ENCODE data around the gene NPFFR1.

DNA sequence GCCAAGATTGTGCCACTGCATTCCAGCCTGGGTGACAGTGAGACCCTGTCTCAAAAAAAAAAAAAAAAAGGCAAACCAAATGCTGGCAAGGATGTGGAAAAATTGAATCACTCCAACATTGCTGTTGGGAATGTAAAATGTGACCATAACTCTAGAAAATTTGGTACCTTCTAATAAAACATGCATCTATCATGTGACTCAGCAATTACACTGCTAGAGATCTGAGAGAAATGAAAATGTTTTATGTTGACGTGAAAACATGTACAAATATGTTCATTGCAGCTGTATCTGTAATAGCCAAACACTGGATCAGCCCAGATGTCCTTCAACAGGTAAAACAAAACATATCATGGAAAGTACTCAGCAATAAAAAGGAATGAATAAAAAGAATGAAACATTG is 82.7 kb downstream of the NPFFR1 start:
- TF ChIP-seq HOXD13 (CRISPR knock-in tag; IDR thresholded peaks at IDR 0.05; ENCODE audit: borderline replicate concordance), result no peak
- TF ChIP-seq ZNF621 (tag by site-specific recombination; IDR thresholded peaks at IDR 0.05), result no peak
- TF ChIP-seq, protein P1, sequence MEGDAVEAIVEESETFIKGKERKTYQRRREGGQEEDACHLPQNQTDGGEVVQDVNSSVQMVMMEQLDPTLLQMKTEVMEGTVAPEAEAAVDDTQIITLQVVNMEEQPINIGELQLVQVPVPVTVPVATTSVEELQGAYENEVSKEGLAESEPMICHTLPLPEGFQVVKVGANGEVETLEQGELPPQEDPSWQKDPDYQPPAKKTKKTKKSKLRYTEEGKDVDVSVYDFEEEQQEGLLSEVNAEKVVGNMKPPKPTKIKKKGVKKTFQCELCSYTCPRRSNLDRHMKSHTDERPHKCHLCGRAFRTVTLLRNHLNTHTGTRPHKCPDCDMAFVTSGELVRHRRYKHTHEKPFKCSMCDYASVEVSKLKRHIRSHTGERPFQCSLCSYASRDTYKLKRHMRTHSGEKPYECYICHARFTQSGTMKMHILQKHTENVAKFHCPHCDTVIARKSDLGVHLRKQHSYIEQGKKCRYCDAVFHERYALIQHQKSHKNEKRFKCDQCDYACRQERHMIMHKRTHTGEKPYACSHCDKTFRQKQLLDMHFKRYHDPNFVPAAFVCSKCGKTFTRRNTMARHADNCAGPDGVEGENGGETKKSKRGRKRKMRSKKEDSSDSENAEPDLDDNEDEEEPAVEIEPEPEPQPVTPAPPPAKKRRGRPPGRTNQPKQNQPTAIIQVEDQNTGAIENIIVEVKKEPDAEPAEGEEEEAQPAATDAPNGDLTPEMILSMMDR (tag by site-specific recombination; IDR thresholded peaks at IDR 0.05), result no peak
- TF ChIP-seq, protein P2, sequence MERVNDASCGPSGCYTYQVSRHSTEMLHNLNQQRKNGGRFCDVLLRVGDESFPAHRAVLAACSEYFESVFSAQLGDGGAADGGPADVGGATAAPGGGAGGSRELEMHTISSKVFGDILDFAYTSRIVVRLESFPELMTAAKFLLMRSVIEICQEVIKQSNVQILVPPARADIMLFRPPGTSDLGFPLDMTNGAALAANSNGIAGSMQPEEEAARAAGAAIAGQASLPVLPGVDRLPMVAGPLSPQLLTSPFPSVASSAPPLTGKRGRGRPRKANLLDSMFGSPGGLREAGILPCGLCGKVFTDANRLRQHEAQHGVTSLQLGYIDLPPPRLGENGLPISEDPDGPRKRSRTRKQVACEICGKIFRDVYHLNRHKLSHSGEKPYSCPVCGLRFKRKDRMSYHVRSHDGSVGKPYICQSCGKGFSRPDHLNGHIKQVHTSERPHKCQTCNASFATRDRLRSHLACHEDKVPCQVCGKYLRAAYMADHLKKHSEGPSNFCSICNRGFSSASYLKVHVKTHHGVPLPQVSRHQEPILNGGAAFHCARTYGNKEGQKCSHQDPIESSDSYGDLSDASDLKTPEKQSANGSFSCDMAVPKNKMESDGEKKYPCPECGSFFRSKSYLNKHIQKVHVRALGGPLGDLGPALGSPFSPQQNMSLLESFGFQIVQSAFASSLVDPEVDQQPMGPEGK (tag by site-specific recombination; IDR thresholded peaks at IDR 0.05), result no peak
- TF ChIP-seq HOXA7 (CRISPR knock-in tag; IDR thresholded peaks at IDR 0.05; ENCODE audit: borderline replicate concordance), result no peak
- TF ChIP-seq ZNF24 (tag by site-specific recombination; IDR thresholded peaks at IDR 0.05), result no peak
- TF ChIP-seq REST (tag by site-specific recombination; IDR thresholded peaks at IDR 0.05), result no peak
- no peak for TF ChIP-seq ZNF501 (tag by site-specific recombination; IDR thresholded peaks at IDR 0.05)
- no peak for TF ChIP-seq SP2 (tag by site-specific recombination; IDR thresholded peaks at IDR 0.05)
- TF ChIP-seq ZBTB7A (tag by site-specific recombination; IDR thresholded peaks at IDR 0.05; ENCODE audit: low read depth), result no peak
- TF ChIP-seq, protein P3, sequence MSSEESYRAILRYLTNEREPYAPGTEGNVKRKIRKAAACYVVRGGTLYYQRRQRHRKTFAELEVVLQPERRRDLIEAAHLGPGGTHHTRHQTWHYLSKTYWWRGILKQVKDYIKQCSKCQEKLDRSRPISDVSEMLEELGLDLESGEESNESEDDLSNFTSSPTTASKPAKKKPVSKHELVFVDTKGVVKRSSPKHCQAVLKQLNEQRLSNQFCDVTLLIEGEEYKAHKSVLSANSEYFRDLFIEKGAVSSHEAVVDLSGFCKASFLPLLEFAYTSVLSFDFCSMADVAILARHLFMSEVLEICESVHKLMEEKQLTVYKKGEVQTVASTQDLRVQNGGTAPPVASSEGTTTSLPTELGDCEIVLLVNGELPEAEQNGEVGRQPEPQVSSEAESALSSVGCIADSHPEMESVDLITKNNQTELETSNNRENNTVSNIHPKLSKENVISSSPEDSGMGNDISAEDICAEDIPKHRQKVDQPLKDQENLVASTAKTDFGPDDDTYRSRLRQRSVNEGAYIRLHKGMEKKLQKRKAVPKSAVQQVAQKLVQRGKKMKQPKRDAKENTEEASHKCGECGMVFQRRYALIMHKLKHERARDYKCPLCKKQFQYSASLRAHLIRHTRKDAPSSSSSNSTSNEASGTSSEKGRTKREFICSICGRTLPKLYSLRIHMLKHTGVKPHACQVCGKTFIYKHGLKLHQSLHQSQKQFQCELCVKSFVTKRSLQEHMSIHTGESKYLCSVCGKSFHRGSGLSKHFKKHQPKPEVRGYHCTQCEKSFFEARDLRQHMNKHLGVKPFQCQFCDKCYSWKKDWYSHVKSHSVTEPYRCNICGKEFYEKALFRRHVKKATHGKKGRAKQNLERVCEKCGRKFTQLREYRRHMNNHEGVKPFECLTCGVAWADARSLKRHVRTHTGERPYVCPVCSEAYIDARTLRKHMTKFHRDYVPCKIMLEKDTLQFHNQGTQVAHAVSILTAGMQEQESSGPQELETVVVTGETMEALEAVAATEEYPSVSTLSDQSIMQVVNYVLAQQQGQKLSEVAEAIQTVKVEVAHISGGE (tag by site-specific recombination; conservative IDR thresholded peaks at IDR 0.05; ENCODE audit: low read depth), result no peak
- TF ChIP-seq, protein P4, sequence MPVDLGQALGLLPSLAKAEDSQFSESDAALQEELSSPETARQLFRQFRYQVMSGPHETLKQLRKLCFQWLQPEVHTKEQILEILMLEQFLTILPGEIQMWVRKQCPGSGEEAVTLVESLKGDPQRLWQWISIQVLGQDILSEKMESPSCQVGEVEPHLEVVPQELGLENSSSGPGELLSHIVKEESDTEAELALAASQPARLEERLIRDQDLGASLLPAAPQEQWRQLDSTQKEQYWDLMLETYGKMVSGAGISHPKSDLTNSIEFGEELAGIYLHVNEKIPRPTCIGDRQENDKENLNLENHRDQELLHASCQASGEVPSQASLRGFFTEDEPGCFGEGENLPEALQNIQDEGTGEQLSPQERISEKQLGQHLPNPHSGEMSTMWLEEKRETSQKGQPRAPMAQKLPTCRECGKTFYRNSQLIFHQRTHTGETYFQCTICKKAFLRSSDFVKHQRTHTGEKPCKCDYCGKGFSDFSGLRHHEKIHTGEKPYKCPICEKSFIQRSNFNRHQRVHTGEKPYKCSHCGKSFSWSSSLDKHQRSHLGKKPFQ (tag by site-specific recombination; IDR thresholded peaks at IDR 0.05), result no peak
- TF ChIP-seq ZNF138 (tag by site-specific recombination; IDR thresholded peaks at IDR 0.05; ENCODE audit: borderline replicate concordance), result no peak
- TF ChIP-seq ZFP69B (tag by site-specific recombination; IDR thresholded peaks at IDR 0.05), result no peak

Measured in HEK293 (cell line).